ENCODE data around the gene TICRR.

- TF ChIP-seq POLR2AphosphoS5 (IDR thresholded peaks at IDR 0.05) (no peak), CTCF (IDR thresholded peaks at IDR 0.05) (no peak), POLR2A (IDR thresholded peaks at IDR 0.05) (no peak), EP300 (IDR thresholded peaks at IDR 0.05) (no peak)
These were observed 95.8 kb downstream of the TICRR start for GRCh38 chr15:89670971-89671560.

Data from upper lobe of left lung (tissue), 4 donors.